H9 (cell line): ENCODE data around the gene SCIN. TPM values are rescaled to one million over a fixed set of nuclear protein-coding genes. Genes with fewer than 3 reads are reported as not detected.

Experiments
- DNase-seq: peaks from one replicate; pipeline ENCODE4 v3.0.0-alpha.2; 2017
- H2AFZ ChIP-seq: one replicate; pipeline ENCODE4 v1.6.1; 2013; ENCODE audit warnings: mild to moderate bottlenecking, low read length, control low read depth, moderate library complexity
- H2AK5ac ChIP-seq: 2 replicates; pipeline ENCODE4 v1.6.1; 2013; ENCODE audit warnings: low read length, control low read depth, mixed read lengths; ENCODE audit not compliant: insufficient read length
- H2BK120ac ChIP-seq: one replicate; pipeline ENCODE4 v1.6.1; 2013; ENCODE audit warnings: low read depth, mild to moderate bottlenecking, low read length, control low read depth, inconsistent platforms; ENCODE audit not compliant: poor library complexity, severe bottlenecking
- H2BK12ac ChIP-seq: 2 replicates; pipeline ENCODE4 v1.6.1; 2013; ENCODE audit warnings: low read length, control low read depth, mixed read lengths, low read depth; ENCODE audit not compliant: insufficient read length
- H2BK15ac ChIP-seq: 2 replicates; pipeline ENCODE4 v1.6.1; 2013; ENCODE audit warnings: low read depth, low read length, control low read depth
- H2BK20ac ChIP-seq: one replicate; pipeline ENCODE4 v1.6.1; 2013; ENCODE audit warnings: low read depth, mild to moderate bottlenecking, low read length, control low read depth, inconsistent platforms; ENCODE audit not compliant: poor library complexity, severe bottlenecking
- H2BK5ac ChIP-seq: 2 replicates; pipeline ENCODE4 v1.6.1; 2013; ENCODE audit warnings: low read length, control low read depth, mixed read lengths; ENCODE audit not compliant: insufficient read length
- H3K14ac ChIP-seq: 2 replicates; pipeline ENCODE4 v1.6.1; 2013; ENCODE audit warnings: low read length, control low read depth; ENCODE audit not compliant: insufficient read depth
- H3K18ac ChIP-seq: 2 replicates; pipeline ENCODE4 v1.6.1; 2013; ENCODE audit warnings: low read depth, mild to moderate bottlenecking, mixed read lengths, low read length, control low read depth; ENCODE audit not compliant: insufficient read length
- H3K23ac ChIP-seq: 2 replicates; pipeline ENCODE4 v1.6.1; 2013; ENCODE audit warnings: low read length, control low read depth, mixed read lengths, low read depth; ENCODE audit not compliant: insufficient read length
- H3K23me2 ChIP-seq: 2 replicates; pipeline ENCODE4 v1.6.1; 2013; ENCODE audit warnings: low read depth, mild to moderate bottlenecking, mixed read lengths, low read length, control low read depth; ENCODE audit not compliant: insufficient read length, poor library complexity, severe bottlenecking
- H3K27ac ChIP-seq: 2 replicates; pipeline ENCODE4 v1.5.1; 2013; ENCODE audit warnings: low read length, control low read depth, mixed read lengths, low read depth; ENCODE audit not compliant: insufficient read length
- H3K27me3 ChIP-seq: 2 replicates; pipeline ENCODE4 v1.6.1; 2013; ENCODE audit warnings: low read length, control low read depth, inconsistent platforms; ENCODE audit not compliant: insufficient read depth
- H3K4ac ChIP-seq: 2 replicates; pipeline ENCODE4 v1.6.1; 2013; ENCODE audit warnings: low read depth, mild to moderate bottlenecking, control low read depth, inconsistent platforms, low read length, moderate library complexity
- H3K4me1 ChIP-seq: 2 replicates; pipeline ENCODE4 v1.6.1; 2013; ENCODE audit warnings: low read length, control low read depth, inconsistent platforms; ENCODE audit not compliant: insufficient read depth
- H3K4me2 ChIP-seq: 2 replicates; pipeline ENCODE4 v1.6.1; 2013; ENCODE audit warnings: low read length, control low read depth, mixed read lengths; ENCODE audit not compliant: insufficient read length, insufficient read depth
- H3K56ac ChIP-seq: 2 replicates; pipeline ENCODE4 v1.6.1; 2013; ENCODE audit warnings: low read depth, mild to moderate bottlenecking, mixed read lengths, low read length, control low read depth; ENCODE audit not compliant: insufficient read length
- H3K79me1 ChIP-seq: 2 replicates; pipeline ENCODE4 v1.6.1; 2013; ENCODE audit warnings: low read depth, mild to moderate bottlenecking, moderate library complexity, low read length, control low read depth, inconsistent platforms; ENCODE audit not compliant: insufficient read depth, poor library complexity, severe bottlenecking
- H3K79me2 ChIP-seq: 2 replicates; pipeline ENCODE4 v1.6.1; 2013; ENCODE audit warnings: low read length, control low read depth, inconsistent platforms; ENCODE audit not compliant: insufficient read depth
- H3K9ac ChIP-seq: 2 replicates; pipeline ENCODE4 v1.6.1; 2013; ENCODE audit warnings: low read length, control low read depth, mixed read lengths; ENCODE audit not compliant: insufficient read length; ENCODE audit errors: extremely low read depth
- H3K9me3 ChIP-seq: one replicate; pipeline ENCODE4 v1.6.1; 2013; ENCODE audit warnings: low read depth, low read length, inconsistent platforms; ENCODE audit not compliant: control insufficient read depth
- H3T11ph ChIP-seq: one replicate; pipeline ENCODE4 v1.6.1; 2013; ENCODE audit warnings: mild to moderate bottlenecking, low read length, control low read depth, inconsistent platforms
- H4K20me1 ChIP-seq: one replicate; pipeline ENCODE4 v1.6.1; 2013; ENCODE audit not compliant: control insufficient read depth, insufficient read length, insufficient read depth
- H4K5ac ChIP-seq: 2 replicates; pipeline ENCODE4 v1.6.1; 2013; ENCODE audit warnings: low read depth, mild to moderate bottlenecking, mixed read lengths, low read length, control low read depth; ENCODE audit not compliant: insufficient read length
- H4K8ac ChIP-seq: replicated peaks from 2 replicates; pipeline ENCODE4 v1.6.1; 2013; ENCODE audit warnings: low read length, control low read depth, mixed read lengths, low read depth; ENCODE audit not compliant: insufficient read length
- H4K91ac ChIP-seq: 2 replicates; pipeline ENCODE4 v1.6.1; 2013; ENCODE audit warnings: low read depth, mild to moderate bottlenecking, moderate library complexity, mixed read lengths, low read length, control low read depth; ENCODE audit not compliant: insufficient read length
- H3K27ac Mint-ChIP-seq, 3 experiments: 2 replicates in 2 of 3; 3 replicates in 1 of 3; pipeline ENCODE4 v1.8.0; 2020 to 2021; ENCODE audit warnings: mixed read lengths in 3 of 3, mild to moderate bottlenecking in 1 of 3, moderate library complexity in 1 of 3
- H3K27me3 Mint-ChIP-seq: 2 replicates; pipeline ENCODE4 v1.8.0; 2021; ENCODE audit warnings: low read depth, mild to moderate bottlenecking, moderate library complexity, mixed read lengths
- H3K36me3 Mint-ChIP-seq, 3 experiments: 2 replicates in 2 of 3; 3 replicates in 1 of 3; pipeline ENCODE4 v1.8.0; 2020 to 2021; ENCODE audit warnings: low read depth in 3 of 3, mixed read lengths in 3 of 3; ENCODE audit not compliant: insufficient read depth in 1 of 3
- H3K4me1 Mint-ChIP-seq, 2 experiments: 2 replicates each; pipeline ENCODE4 v1.8.0; 2020; ENCODE audit warnings: mixed read lengths in 2 of 2
- H3K4me3 Mint-ChIP-seq, 2 experiments: 2 replicates in 1 of 2; 3 replicates in 1 of 2; pipeline ENCODE4 v1.8.0; 2020 to 2021; ENCODE audit warnings: mild to moderate bottlenecking in 2 of 2, mixed read lengths in 2 of 2, moderate library complexity in 1 of 2
- H3K9me3 Mint-ChIP-seq, 2 experiments: 2 replicates in 1 of 2; 3 replicates in 1 of 2; pipeline ENCODE4 v1.8.0; 2020; ENCODE audit warnings: mild to moderate bottlenecking in 2 of 2, mixed read lengths in 2 of 2, moderate library complexity in 1 of 2
- CTCF ChIP-seq: fragments of 200-600 bp; sonication (generic); conservative IDR thresholded peaks from 3 replicates; pipeline ENCODE4 v1.8.0; 2021; ENCODE audit warnings: antibody characterized with exemption, mild to moderate bottlenecking
- WGBS: extraction: QIAGEN DNeasy Blood & Tissue Kit; methylation state at CpG from one replicate; pipeline ENCODE4 v1.1.7; 2013; ENCODE audit warnings: missing lambda C conversion rate, low lambda C conversion rate, mixed read lengths; ENCODE audit not compliant: insufficient read length; ENCODE audit errors: extremely low coverage; 5-methylcytosine and 5-hydroxymethylcytosine counted together
- total RNA-seq: library from RNA; stranded (reverse); gene quantifications from 2 replicates; pipeline ENCODE4 v1.2.1, GENCODE V29; 2021

SCIN gene
- total RNA-seq, 1 experiment from 2014 or later, result 0.44 TPM

- H3K18ac ChIP-seq, result peak overlapping the region; percentile 82
- H4K5ac ChIP-seq, result peak overlapping the region; percentile 63
- no peak overlapping the region for H2AK5ac ChIP-seq
- H3K4ac ChIP-seq, result no peak overlapping the region; the same call in 1 of the 2 replicates
- peak overlapping the region; percentile 56 for H2AFZ ChIP-seq
- no peak overlapping the region for H2BK15ac ChIP-seq
- H3K23me2 ChIP-seq, result no peaks in the 10 kb centered on the region
- WGBS, result no CpG with 5 or more reads among the region's 7 CpGs
- H3K9ac ChIP-seq, result no peak overlapping the region
- Mint-ChIP-seq H3K36me3 (peaks cover 0 to 9% (median 5%) of the 10 kb centered on the region in 3 experiments; a peak in 4 of 7 replicates), H3K27ac (peak overlapping the region in 2 of 3 experiments; percentile 15 to 96; a peak in 4 of 7 replicates), H3K9me3 (peaks cover 4% of the 10 kb centered on the region in 2 experiments; a peak in 4 of 5 replicates), H3K4me3 (no peak overlapping the region), H3K4me1 (peaks cover 9 to 11% of the 10 kb centered on the region in 2 experiments), H3K27me3 (no peaks in the 10 kb centered on the region)
- no peak overlapping the region for H3T11ph ChIP-seq
- no peaks in the 10 kb centered on the region for H3K79me2 ChIP-seq
- no peaks in the 10 kb centered on the region for H3K79me1 ChIP-seq
- no peak overlapping the region for H2BK12ac ChIP-seq
- no peaks in the 10 kb centered on the region for H3K9me3 ChIP-seq
- no peak for TF ChIP-seq CTCF
- peak overlapping the region; percentile 86 for H2BK120ac ChIP-seq
- no peak overlapping the region for H3K4me2 ChIP-seq
- no peak overlapping the region for H4K91ac ChIP-seq
- DNase-seq, result peak; percentile 30
- H3K56ac ChIP-seq, result no peak overlapping the region
- peak overlapping the region; percentile 71; the same call in 1 of the 2 replicates for H3K14ac ChIP-seq
- no peaks in the 10 kb centered on the region for H3K27me3 ChIP-seq
- no peaks in the 10 kb centered on the region for H3K4me1 ChIP-seq
- H3K23ac ChIP-seq, result no peak overlapping the region
- H2BK5ac ChIP-seq, result peak overlapping the region; percentile 41
- H2BK20ac ChIP-seq, result peak overlapping the region; percentile 96
- no peaks in the 10 kb centered on the region for H4K20me1 ChIP-seq
- H3K27ac ChIP-seq, result no peak overlapping the region
- H4K8ac ChIP-seq, result no peak overlapping the region
Observed at GRCh38 chr7:12557282-12557681, 13.2 kb upstream of the SCIN start.
